NAMALWA (cell line): ENCODE measurements around the gene CSTPP1.
A peak's percentile ranks its signal among the peaks of the same experiment; 100 is the strongest.

Experiments used
- DNase-seq: peaks from one replicate; pipeline ENCODE4 v3.0.0-alpha.2; 2015; ENCODE audit warnings: low spot score

CSTPP1 gene

DNA sequence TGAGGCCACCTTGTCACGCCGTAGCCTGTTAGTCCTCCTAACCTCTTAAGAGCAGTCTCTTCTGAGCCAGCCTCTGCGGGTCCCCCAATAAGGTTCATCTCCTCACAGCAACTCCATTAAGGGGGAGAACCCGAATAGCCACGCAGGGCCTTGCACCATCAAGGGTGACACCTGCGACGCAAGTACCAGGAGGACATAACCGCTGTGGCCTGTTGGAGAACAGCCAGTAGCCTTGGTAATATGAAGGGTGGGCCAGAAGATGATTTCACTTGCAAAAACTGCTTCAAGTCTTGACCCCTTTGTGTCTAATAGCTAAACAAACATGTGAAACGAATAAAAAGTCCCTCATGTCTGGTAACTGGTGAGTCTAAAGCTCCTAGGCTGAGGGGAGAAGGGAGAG, 225.3 kb downstream of the CSTPP1 start:
- no peak for DNase-seq

DNA sequence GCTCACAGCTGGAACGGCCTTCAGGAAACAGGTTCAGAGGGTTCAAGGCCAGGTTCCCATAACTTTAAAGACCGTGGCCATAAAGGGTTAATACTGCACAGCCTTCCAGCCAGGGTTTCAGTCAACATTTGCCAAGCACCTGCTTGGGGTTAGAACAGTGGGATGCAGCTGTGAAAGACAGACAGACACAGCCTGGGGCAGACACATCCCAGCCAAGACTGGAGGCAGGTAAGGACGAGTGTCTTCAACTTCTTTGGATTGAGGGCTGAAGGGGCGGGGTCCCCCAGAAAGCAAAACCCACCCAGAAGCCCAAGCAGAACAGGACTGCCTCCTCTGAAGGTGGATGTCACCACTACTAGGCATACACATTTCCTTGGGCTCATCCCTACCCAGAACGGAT, 225.9 kb downstream of the CSTPP1 start:
- no peak for DNase-seq

DNA sequence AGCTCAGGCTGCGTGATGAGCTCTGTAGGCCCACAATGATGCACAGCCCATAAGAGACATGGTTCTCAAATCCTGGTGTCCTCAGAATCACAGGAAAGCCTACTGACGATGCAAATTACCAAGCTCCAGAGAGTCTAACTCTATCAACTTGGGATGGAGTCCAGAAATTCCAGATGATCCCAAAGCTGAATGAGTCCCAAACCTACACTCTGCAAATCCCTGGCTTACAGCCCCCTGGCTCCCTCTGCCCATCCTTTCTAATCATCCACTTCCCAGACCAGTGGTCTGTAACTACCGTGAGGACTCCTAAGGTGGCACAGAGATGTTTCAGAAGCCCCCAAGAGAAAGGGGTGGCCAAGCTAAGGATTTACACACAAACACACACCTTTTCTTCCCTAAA, 226.6 kb downstream of the CSTPP1 start:
- no peak for DNase-seq

DNA sequence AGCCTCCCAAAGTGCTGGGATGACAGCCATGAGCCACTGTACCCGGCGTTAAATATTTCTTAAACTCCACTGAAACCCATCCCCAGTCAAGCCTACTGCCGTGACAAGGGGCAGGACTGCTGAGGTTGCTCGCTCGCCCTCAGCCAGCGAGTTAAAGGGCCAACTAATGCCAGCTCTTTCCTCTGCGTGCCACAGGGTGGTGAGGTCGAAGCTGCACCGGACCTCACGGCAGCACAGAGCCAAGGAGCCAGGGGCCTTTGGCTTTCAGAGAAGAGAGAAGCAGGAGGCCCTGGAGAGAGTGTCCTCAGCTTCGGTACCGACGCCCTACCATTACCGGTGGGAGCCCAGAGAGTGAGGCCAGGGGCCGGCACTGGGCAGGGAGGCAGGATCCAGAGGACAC, 227.3 kb downstream of the CSTPP1 start:
- no peak for DNase-seq

DNA sequence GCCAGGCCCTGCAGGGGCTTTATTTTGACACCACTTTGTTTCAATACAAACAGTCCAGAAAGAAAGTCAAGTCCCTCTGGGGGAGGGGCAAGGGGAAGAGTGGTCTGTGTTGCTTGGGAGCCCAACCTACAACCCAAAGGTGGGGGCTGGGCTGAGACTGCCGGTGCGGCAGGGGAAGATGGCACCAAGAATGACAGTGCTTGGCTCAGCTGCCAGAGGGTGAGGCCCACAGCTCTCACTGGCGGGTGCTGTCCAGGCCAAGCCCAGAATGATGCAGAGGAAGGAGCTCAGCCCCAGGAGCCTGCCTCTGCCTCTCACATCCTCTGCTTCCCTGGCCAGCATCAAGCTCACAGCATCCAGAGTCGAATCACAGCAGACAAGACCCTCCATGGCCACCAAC, 227.8 kb downstream of the CSTPP1 start:
- DNase-seq: no peak

DNA sequence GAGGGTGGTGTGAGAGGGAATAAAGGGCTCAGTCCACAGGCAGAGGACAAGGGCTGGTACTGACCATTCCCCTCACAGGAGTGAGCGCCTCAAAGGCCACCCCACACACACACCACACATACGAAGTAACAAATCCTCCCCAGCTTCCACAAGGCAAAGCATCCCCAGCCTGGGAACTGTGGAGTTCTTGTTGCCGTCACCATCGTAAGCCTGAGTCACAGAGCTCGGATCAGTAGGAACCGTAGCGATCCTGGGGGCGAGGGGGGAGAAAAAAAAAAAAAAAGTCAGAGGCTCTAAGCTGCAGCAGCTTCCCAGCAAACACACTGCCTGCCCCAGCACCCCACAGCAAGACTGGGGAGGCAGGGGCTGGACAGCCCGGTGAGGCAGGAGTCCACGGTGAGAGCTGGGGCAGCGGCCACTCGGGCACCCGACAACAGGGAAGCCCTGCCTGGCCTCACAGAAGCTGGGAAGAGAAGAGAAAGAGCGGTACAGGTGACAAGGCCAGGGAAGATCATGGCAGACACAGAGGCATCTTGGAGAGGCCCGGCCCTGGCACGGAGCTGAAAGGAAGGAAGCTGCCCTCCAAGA, 228.8 kb downstream of the CSTPP1 start:
- no peak for DNase-seq

DNA sequence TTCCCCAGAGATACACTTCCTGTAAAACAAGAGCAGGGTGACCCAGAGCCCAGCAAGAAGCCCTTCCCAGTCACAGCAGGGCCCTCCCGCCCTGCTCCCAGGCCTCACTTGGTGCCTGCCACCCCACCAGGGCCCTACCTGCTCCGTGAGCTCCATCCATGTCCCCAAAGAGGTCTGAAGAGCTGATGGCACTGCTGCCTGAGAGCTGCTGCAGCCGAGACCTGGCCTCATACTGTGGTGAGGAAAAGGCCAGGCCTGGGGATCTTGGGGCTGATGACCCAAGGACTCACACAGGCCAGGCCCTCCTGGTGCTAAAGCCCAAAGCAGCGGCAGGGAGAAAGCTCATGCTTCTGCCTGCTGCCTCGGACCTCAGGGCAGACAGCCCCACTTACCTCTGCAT, 229.8 kb downstream of the CSTPP1 start:
- DNase-seq: no peak

DNA sequence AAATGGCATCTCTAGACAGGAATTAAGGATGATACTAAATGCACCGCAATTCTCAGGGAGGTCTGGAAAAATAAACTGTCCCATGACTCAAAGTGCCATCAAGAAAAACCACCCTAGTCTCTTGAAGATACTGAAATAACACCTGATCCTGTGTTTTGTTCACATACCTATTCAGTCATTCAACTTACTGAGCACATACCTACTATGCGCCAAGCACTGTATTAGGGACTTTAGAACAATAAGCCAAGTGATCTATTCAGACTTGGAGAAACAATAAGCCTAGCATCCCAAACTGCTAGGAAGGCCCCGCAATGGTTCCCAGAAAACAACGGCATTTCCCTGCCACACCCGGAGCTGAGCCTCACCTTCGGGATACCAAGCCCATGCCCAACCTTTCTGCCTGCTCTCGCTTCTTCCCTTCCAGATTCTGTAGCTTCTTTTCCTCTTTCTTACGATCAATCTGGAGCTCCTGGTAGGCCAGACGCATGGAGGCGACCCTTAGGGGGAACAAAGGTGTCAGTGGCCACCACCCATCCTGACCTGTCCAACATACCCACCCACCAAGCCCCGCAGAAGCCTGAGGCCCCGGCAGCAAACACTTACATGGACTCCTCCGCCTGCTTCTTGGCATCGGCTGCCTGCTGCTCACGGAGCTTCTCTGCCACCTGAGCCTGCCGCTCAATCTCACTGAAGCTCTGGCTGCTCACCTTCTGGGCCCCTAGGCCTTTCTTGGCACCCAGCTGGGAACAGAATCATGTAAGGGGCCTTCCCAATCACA, 234.7 kb downstream of the CSTPP1 start:
- DNase-seq: no peak

DNA sequence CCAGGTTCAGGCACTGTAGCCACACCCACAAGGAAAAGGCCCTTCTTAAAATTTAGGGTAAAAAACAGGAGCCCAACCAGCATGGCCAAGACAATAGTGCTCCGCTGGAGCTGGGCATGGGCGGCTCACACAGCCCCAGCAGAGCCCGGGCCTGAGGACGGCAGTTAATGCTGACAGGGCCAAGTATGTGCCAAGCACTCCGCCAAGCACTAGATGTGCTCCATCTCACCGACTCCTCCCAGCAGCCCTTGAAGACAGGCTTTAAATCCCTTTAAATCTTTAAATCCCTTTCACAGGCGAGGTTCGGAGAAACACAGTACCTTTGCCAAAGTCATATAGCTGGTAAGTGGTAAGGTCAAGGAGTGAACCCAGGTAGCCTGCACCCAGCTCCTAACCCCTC, 235.3 kb downstream of the CSTPP1 start:
- DNase-seq: no peak

DNA sequence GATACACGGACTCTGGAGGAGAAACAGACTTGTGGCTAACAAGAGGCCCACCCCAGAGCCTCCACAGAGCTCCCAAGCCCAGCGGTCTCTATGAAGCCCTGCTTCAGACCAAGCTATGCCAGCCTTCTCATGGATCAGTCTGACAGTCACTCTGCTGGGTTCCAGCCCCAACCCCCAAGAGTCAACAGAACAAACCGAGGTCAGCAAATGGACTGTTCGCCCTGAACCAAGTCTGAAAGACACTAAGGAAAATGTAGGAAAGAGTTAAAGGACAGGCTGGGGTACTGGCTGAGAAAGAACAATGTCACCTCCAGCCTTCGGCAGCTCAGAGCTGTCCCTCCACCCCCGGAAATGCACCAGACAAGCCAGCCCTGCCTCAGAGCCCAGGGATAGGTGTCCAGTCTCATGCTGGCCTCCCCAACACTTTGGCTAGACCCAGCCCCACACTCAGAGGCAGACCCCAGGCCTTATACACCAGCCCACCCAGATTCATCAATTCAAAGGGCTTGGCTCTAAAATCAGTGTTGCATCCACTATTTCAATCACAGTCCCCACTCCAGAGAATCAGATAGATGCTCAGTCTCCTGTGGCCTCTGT, 236.3 kb downstream of the CSTPP1 start:
- no peak for DNase-seq

DNA sequence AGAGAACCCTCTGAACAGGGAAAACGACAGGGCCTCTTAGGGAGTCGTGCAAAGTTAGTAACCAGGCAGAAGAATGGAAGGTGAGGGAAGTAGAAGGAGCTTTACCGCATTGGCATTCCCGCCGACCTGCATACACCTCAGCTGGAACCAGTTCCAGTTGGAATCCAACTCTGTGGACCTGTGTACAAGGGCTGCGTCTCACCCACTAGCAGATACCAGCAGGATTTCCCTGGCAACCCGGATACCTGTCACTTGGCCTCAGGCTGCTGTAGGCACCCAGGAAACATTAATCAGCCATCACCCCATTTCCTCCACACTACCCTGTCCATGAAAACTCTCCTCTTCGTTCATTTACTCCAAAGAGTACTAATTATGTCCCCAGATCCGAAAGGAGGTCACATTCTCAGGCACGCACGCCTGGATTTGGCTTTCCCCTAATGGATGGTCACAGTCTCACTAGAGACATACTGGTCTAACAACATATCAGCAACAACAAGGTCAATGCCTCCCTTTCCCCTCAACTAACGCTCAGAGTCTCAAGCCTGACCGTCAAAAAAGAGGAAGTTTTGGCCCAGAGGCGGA, 239.3 kb downstream of the CSTPP1 start:
- peak; percentile 89 for DNase-seq

DNA sequence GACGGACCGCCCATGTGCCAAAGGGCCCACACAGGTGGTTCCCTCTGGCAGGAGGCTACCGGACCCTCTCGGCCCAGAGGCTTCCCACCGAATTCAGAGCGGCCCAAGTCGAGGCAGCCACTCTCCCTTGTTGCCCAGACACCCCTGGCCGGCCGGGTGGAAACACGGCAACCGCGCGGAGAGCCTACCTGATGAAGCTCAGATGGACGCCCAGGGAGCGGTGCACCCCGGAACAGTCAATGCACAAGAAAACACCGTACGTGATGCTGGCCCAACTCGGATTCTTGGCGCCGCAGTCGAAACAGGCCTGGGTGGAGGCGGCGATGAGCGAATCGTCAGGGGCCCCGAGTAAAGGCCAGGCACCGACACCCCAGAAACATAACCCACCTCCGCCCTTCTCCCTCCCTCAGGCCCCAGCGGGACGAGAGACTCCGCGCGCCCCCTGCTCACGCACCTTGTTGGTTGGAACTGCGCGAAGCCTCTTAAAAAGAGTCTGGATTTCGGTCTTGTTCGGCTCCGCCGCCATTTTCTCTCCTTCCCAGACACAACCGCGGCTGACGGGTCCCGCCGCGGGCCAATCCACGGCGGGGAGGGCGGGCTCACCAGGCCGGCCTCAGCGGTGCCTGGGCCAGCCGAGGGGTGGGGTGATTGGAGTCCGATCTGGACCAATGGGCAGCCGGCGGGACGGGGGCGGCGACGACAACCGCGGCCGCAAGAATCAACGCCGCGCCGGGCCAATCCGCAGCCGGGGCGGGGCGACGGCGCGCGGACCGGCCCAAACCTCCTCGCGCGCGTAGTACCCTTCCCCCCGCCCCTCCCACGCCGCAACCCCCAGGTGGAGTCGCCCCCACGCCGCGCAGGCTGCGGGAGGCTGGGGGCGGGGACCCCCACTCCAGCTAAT, 240.0 kb downstream of the CSTPP1 start, which contains the start of gene ARFGAP2:
Gene ARFGAP2 (minus strand): TSS at position 552 of the 901 bp plus-strand sequence. CDS start 26 bp downstream, at position 526.
- DNase-seq: peak; percentile 95

DNA sequence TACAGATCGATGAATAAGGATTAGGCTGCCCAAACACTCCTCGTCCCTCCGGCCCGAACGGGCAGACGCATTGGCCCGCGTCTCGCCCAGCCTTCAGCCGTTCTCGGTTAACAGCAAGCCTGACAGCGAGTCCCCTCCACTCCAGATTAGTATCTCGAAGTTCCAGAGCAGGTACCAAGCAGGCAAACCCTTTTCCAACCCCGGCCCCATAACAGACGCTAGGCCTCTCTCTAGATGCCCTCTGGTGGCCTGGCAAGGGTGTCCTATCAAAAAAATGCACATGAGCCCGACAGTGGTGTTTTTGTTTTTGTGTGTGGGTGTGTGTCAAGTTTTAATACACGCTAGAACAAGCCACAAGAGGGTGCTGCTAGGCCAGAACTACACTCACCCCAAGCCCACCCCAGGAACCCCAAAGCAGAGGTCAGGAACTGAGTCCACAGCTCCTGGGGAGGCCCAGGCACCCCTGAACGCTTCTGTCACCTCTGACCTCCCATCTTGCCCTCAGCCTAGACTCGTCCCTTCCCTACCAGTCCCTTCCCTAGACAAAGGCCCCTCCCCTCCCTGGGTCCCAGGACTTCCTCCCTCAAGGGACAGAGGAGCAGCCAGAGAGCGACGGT, 240.8 kb downstream of the CSTPP1 start:
- peak; percentile 96 for DNase-seq

DNA sequence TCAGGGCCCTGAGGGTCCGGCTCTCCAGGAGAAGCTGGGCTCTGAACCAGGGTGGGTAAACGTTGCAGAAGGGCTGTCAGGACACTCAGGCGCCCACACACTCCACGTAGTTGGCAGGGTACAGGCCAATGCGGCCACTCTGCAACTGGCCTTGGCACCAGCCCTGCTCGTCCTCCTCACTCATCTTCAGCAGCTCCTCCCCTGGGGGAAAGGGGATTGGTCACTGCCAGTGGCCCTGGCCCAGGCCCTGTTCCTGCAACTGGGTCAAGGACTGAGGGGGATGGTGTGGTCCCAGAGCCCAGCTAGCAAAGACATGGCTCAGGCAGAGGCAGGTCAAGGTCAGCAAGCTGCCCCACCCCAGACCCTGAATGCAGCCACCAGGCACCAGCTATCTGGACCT, 241.3 kb downstream of the CSTPP1 start:
- no peak for DNase-seq

DNA sequence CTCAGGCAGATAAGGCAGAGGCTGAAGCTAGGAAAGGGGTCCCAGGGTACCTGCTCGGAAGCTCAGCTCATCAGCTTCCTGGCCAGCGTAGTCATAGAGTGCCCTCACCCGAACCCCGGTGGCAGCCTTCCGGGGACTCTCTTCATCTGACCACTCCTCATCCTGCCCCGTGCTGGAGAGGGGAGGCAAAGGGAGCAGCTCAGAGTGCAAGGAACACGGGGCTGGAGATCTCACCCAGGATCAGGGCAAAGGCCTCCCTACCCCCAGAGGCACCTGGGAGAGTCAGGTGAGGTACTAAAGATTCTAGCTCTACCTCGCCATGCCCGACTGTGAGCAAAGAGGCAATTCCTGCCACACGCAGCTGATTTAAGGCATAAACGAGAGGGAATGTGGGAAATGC, 241.8 kb downstream of the CSTPP1 start:
- DNase-seq: no peak

DNA sequence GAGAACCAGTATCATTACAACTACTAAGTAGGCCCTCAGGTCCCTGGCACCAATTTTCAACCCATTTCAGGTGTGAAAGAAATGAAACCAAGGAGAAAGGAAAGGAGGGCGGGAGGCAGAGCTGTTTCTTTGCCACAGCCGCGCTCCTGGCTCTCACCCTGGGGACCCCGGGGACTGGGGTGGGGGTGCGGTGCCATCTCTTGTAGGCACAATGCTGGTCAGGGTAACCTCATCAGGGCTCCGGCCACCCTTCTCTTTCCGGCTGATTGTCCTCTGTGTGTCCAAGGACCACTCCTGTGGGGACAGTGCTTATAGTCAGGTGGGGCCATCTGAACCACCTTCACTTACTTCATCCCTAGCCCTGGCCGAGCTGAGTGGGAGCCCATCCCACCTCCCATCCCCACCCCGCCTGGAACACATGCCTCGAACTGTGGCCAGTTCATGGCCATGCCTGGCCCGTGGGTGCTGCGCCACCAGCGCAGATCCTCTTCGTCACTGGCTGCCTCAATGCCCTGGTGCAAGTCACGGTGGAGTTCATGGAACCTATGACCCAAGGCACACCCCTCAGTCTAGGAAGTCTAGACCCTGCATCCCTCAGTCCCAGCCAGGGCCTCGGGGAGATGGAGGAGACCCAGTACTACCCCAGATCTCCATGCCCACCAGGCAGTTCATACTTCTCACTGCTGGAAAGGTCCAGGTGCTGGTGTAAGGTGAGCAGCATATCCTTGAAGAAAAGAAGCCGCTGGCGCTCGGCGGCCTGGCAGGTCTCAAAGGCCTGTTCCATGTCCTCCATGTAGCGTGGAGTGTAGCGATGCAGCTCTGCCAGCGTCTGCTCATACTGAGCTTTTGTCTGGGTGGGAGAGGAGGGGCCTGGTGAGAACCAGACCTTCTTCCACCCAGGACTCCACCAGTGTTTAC, 242.4 kb downstream of the CSTPP1 start:
- no peak for DNase-seq

DNA sequence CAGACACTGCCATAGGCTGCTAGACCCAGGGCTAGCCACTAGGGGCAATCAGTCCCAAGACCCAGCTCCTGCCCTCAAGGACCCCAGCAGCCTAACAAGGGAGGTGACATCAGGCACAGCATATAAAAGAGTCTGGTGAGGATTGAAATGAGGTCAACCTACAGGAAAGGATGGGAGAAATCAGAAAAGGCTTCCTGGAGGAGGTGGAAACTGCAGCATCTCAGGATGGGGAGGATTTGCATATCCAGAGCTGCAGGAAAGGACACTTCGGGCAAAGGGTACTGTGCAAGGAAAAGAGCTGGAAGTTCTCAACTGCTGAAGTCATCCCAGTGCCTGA, 243.1 kb downstream of the CSTPP1 start:
- peak; percentile 85 for DNase-seq

DNA sequence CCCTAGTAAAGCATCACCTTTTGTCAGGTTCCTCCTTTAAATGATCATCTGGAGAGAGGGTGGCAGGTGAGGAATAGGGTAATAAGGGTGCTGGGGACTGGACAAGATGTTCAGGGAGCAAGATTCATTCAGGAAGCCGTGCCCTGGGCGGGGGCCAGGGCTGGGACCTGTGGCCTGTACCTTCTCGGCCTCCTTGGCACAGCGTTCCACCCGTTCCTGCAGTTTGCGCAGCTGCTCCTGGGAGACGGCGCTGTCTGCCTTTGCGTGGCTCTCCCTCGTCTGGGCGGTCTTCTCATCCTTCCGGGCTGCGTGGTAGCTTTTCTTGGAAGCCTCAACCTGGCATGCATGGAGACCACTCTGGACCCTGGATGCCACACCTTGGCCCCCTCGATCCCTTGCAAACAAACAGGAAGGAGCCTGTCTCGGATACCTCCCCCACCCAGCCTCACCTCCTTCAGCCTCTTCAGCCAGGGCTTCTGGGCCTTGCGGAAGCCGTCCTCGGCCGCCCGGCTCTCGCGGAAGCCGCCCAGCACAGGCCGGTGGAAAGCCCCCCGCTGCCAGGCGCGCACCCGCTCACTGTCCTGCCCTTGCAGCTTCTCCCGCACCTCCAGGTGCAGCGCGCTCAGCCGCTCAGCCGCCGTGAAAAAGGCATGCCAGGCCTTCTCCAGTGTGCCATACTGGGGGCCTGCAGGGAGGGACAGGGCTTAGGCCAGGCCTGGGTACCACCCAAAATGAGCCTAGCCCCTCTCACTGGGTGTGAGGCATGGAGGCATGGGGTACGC, 243.6 kb downstream of the CSTPP1 start:
- no peak for DNase-seq

DNA sequence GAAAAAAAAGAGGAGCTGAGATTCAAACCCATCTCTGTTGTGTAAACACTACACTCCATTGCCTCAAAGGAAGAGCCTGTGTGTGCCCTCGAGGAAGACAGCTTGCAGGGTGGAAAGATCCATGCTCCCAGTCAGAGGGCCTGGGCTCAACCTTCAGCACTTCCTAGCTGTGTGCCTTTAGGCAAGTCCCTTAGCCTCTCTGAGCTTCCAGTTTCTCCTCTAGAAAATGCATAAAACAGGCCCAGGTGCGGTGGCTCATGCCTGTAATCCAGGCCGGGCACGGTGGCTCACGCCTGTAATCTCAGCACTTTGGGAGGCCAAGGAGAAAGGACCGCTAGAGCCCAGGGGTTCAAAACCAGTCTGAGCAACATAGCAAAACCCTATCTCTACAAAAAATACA, 244.7 kb downstream of the CSTPP1 start:
- no peak for DNase-seq

DNA sequence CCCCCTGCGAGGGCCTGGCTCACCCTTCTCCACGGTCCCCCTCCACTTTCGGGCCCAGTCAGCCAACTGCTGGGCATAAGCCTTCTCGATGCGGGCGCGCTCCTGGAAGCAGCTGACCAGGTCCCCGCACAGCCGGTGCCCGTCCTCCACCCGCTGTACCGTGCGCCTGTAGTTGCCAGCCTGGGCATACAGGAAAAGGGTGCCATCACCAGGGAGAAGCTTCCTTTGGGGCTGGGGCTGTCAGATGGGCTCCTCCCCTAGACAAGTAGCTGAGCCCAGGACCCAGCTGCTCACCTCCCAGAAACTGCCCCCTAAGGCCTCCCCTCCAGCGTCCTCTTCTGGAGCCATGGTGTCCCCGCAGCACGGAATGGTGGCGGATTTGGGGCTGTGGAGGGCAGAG, 245.8 kb downstream of the CSTPP1 start:
- DNase-seq: no peak
